Body of pancreas (tissue), 4 donors: ENCODE results near the gene CSF2.

Experiments used
- CTCF ChIP-seq, 7 experiments: fragments of 450-650 bp in 4 of 7; fragments of 200-600 bp in 3 of 7; sonication (generic) in 3 of 7; IDR thresholded peaks; one replicate each; pipeline ENCODE4 v1.5.1; 2016 to 2019; ENCODE audit warnings: antibody characterized with exemption in 7 of 7
- POLR2A ChIP-seq, 3 donors: fragments of 450-650 bp; IDR thresholded peaks; one replicate each; pipeline ENCODE4 v1.6.1; 2016; ENCODE audit warnings: antibody characterized with exemption in 3 of 3, mild to moderate bottlenecking in 2 of 3

- no peak for TF ChIP-seq CTCF (IDR thresholded peaks at IDR 0.05)
- TF ChIP-seq POLR2A (IDR thresholded peaks at IDR 0.05), result no peak
Measured at GRCh38 chr5:132055808-132056609, 17.6 kb upstream of the CSF2 start.
